Measurements from ENCODE around the gene CCNT1.

- TF ChIP-seq CTCF (IDR thresholded peaks at IDR 0.05 in 2 of 3, conservative IDR thresholded peaks at IDR 0.05 in 1 of 3; ENCODE audit: borderline replicate concordance in 1 of 3, insufficient read depth in 1 of 3, low read depth in 2 of 3, low read length in 2 of 3) (no peak), POLR2AphosphoS5 (IDR thresholded peaks at IDR 0.05; ENCODE audit: low read depth, low read length) (no peak), EZH2 (IDR thresholded peaks at IDR 0.05) (no peak), ZNF274 (IDR thresholded peaks at IDR 0.05; ENCODE audit: low read depth, low read length) (no peak), REST (IDR thresholded peaks at IDR 0.05; ENCODE audit: low read depth) (no peak), POLR2A (IDR thresholded peaks at IDR 0.05; ENCODE audit: borderline replicate concordance, extremely low read depth, insufficient read depth, insufficient read length) (no peak), ATF3 (IDR thresholded peaks at IDR 0.05) (no peak), EZH2phosphoT487 (IDR thresholded peaks at IDR 0.05; ENCODE audit: borderline replicate concordance) (no peak), RAD21 (IDR thresholded peaks at IDR 0.05; ENCODE audit: low read depth) (no peak), JUND (IDR thresholded peaks at IDR 0.05) (no peak), ZBTB33 (IDR thresholded peaks at IDR 0.05; ENCODE audit: extremely low read depth, insufficient replicate concordance, low read length) (no peak), MAX (IDR thresholded peaks at IDR 0.05) (no peak), SP1 (IDR thresholded peaks at IDR 0.05; ENCODE audit: low read depth) (no peak), SIN3A (IDR thresholded peaks at IDR 0.05; ENCODE audit: low read depth) (no peak)
Measured at GRCh38 chr12:48687592-48687991, 28.9 kb downstream of the CCNT1 start.
